ENCODE data around the gene ERBB4. TPM values are rescaled to one million over a fixed set of nuclear protein-coding genes. Genes with fewer than 3 reads are reported as not detected.

Gene ERBB4
- polyA plus RNA-seq, 2 of the 4 experiments (the other 2 are of a cell fraction) = not detected

GRCh38 chr2:211494085-211494484, 1044.5 kb downstream of the ERBB4 start (continued):
- no peak for TF ChIP-seq ZSCAN20 (CRISPR knock-in tag; IDR thresholded peaks at IDR 0.05)

GRCh38 chr2:211487733-211488132, 1050.9 kb downstream of the ERBB4 start:
- FAIRE-seq (no peak), DNase-seq (ENCODE audit: low read depth in 1 of 2, low spot score in 1 of 2) (no peak), ATAC-seq (no peak)
- WGBS (ENCODE audit: missing lambda C conversion rate) = 39% methylated on average over 2 of the region's 2 CpGs
- CTCF ChIA-PET = no interaction called here
- no peaks in the 10 kb centered on the region for H3K4me1 ChIP-seq
- no peak overlapping the region for H3K4me3 ChIP-seq
- H3K4me2 ChIP-seq = no peak overlapping the region
- no peak overlapping the region for H3K27ac ChIP-seq
- POLR2A ChIA-PET = no interaction called here
- TF ChIP-seq ZFP36 (IDR thresholded peaks at IDR 0.05; ENCODE audit: borderline replicate concordance, partially characterized antibody) (no peak), ZSCAN20 (CRISPR knock-in tag; IDR thresholded peaks at IDR 0.05) (no peak), HOXA7 (CRISPR knock-in tag; IDR thresholded peaks at IDR 0.05) (no peak), HMGXB4 (CRISPR knock-in tag; IDR thresholded peaks at IDR 0.05; ENCODE audit: borderline replicate concordance) (no peak), BHLHE40 (IDR thresholded peaks at IDR 0.05; ENCODE audit: low read depth, low read length) (no peak), MYC (IDR thresholded peaks at IDR 0.05; ENCODE audit: borderline replicate concordance, low read length) (no peak)
- H3K9me3 ChIP-seq = no peaks in the 10 kb centered on the region

GRCh38 chr2:211479536-211480150, 1059.0 kb downstream of the ERBB4 start:
- Histone ChIP-seq H3K9me3 (no peaks in the 10 kb centered on the region), H3K27ac (no peak overlapping the region), H3K4me3 (no peak overlapping the region), H3K4me1 (no peaks in the 10 kb centered on the region), H3K4me2 (no peak overlapping the region)
- DNase-seq (ENCODE audit: low read depth in 1 of 2, low spot score in 1 of 2) (no peak), FAIRE-seq (no peak), ATAC-seq (no peak)
- ChIA-PET CTCF (no interaction called here), POLR2A (no interaction called here)
- WGBS (ENCODE audit: missing lambda C conversion rate) = 24% methylated on average over 3 of the region's 3 CpGs
- TF ChIP-seq KDM1A (IDR thresholded peaks at IDR 0.05; ENCODE audit: low read depth) (no peak), ESRRA (IDR thresholded peaks at IDR 0.05; ENCODE audit: borderline replicate concordance, low read length) (no peak), POLR2A (IDR thresholded peaks at IDR 0.05; ENCODE audit: low read length) (no peak), E2F6 (IDR thresholded peaks at IDR 0.05; ENCODE audit: borderline replicate concordance, low read depth) (no peak), CHD2 (IDR thresholded peaks at IDR 0.05; ENCODE audit: low read length, partially characterized antibody) (no peak), CBX2 (IDR thresholded peaks at IDR 0.05; ENCODE audit: borderline replicate concordance, low read depth) (no peak), HMGXB4 (CRISPR knock-in tag; IDR thresholded peaks at IDR 0.05; ENCODE audit: borderline replicate concordance) (no peak), HES2 (IDR thresholded peaks at IDR 0.05) (no peak), RNF2 (IDR thresholded peaks at IDR 0.05; ENCODE audit: borderline replicate concordance, low read depth) (no peak), RFX5 (IDR thresholded peaks at IDR 0.05) (no peak), ZNF302 (CRISPR knock-in tag; IDR thresholded peaks at IDR 0.05) (no peak), JUNB (IDR thresholded peaks at IDR 0.05) (no peak)
